CD4-positive, alpha-beta T cell treated with Interleukin-15 for 1 hour (primary cell): Measurements from ENCODE around the gene FAT1.
"Not testable (repeated sequence)": the region's sequence is repeated elsewhere in the genome, so short reads cannot be mapped to it uniquely, and the experiment has no call there.

Experiments
- DNase-seq: peaks from one replicate; pipeline ENCODE4 v3.0.0-alpha.2; 2020

Gene FAT1

GRCh38 chr4:186723292-186724057 lies at the start of gene FAT1:
TSS of gene FAT1 (minus strand) at chr4:186723856. CDS start at chr4:186709827, 14,029 bp downstream.
- no peak for DNase-seq

GRCh38 chr4:186772936-186773487 lies 49.4 kb upstream of the FAT1 start:
- no peak for DNase-seq

- no peak for DNase-seq
These were observed 48.0 kb upstream of the FAT1 start for GRCh38 chr4:186771624-186772023.

GRCh38 chr4:186770481-186771175 lies 47.0 kb upstream of the FAT1 start:
- DNase-seq: no peak

- DNase-seq: no peak
These were observed 44.1 kb upstream of the FAT1 start for GRCh38 chr4:186767794-186768193.

GRCh38 chr4:186765673-186766546 lies 42.3 kb upstream of the FAT1 start:
- no peak for DNase-seq

- DNase-seq: no peak
These were observed 41.5 kb upstream of the FAT1 start for GRCh38 chr4:186765138-186765537.

- no peak for DNase-seq
These were observed 40.8 kb upstream of the FAT1 start for GRCh38 chr4:186764457-186764856.

GRCh38 chr4:186762865-186763264 lies 39.2 kb upstream of the FAT1 start:
- no peak for DNase-seq

GRCh38 chr4:186762361-186762760 lies 38.7 kb upstream of the FAT1 start:
- no peak for DNase-seq

GRCh38 chr4:186761956-186762355 lies 38.3 kb upstream of the FAT1 start:
- DNase-seq: not testable (repeated sequence)

- DNase-seq: no peak
These were observed 37.7 kb upstream of the FAT1 start for GRCh38 chr4:186761393-186761792.

GRCh38 chr4:186760576-186760975 lies 36.9 kb upstream of the FAT1 start:
- DNase-seq: no peak

GRCh38 chr4:186759990-186760389 lies 36.3 kb upstream of the FAT1 start:
- DNase-seq: no peak

- no peak for DNase-seq
These were observed 35.5 kb upstream of the FAT1 start for GRCh38 chr4:186758929-186759682.

GRCh38 chr4:186757696-186758355 lies 34.2 kb upstream of the FAT1 start:
- DNase-seq: no peak

GRCh38 chr4:186756550-186756949 lies 32.9 kb upstream of the FAT1 start:
- not testable (repeated sequence) for DNase-seq

- DNase-seq: no peak
These were observed 32.2 kb upstream of the FAT1 start for GRCh38 chr4:186755550-186756519.

GRCh38 chr4:186754976-186755375 lies 31.3 kb upstream of the FAT1 start:
- DNase-seq: no peak

- no peak for DNase-seq
These were observed 28.7 kb upstream of the FAT1 start for GRCh38 chr4:186752325-186752724.
